ENCODE data around the gene FMN2.

Gene FMN2

DNA sequence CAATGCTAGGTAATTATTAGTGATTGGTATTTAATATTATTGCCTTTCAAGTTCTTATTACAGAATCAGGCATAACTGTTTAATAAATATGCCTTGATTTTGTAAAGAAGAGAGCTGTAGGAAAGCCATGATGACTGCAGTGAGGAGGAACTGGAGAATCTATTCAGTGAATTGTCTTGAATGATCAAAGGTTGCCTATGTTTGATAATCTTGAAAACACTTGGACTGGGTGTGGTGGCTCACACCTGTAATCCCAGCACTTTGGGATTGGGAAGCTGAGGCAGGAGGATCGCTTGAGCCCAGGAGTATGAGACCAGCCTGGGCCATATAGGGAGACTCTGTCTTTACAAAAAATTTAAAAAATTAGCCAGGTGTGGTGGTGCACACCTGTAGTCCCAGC is 42.4 kb downstream of the FMN2 start:
- H4K20me1 ChIP-seq (ENCODE audit: insufficient read depth, low read length): no peaks in the 10 kb centered on the region
- H3K4me3 ChIP-seq (ENCODE audit: low read length): no peak overlapping the region
- H3K79me2 ChIP-seq (ENCODE audit: low read length): no peaks in the 10 kb centered on the region
- TF ChIP-seq, protein P1, sequence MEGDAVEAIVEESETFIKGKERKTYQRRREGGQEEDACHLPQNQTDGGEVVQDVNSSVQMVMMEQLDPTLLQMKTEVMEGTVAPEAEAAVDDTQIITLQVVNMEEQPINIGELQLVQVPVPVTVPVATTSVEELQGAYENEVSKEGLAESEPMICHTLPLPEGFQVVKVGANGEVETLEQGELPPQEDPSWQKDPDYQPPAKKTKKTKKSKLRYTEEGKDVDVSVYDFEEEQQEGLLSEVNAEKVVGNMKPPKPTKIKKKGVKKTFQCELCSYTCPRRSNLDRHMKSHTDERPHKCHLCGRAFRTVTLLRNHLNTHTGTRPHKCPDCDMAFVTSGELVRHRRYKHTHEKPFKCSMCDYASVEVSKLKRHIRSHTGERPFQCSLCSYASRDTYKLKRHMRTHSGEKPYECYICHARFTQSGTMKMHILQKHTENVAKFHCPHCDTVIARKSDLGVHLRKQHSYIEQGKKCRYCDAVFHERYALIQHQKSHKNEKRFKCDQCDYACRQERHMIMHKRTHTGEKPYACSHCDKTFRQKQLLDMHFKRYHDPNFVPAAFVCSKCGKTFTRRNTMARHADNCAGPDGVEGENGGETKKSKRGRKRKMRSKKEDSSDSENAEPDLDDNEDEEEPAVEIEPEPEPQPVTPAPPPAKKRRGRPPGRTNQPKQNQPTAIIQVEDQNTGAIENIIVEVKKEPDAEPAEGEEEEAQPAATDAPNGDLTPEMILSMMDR (IDR thresholded peaks at IDR 0.05; ENCODE audit: low read depth, low read length): no peak
- no peak for TF ChIP-seq EZH2phosphoT487 (IDR thresholded peaks at IDR 0.05; ENCODE audit: low read depth)
- H3K4me1 ChIP-seq (ENCODE audit: low read length): no peaks in the 10 kb centered on the region
- H3K36me3 ChIP-seq (replicated peaks; ENCODE audit: low read depth, low read length): no peaks in the 10 kb centered on the region
- no peaks in the 10 kb centered on the region for H3K9me3 ChIP-seq (ENCODE audit: insufficient read depth, low read length)
- peaks cover 10% of the 10 kb centered on the region; the same call in 1 of the 2 replicates for H3K27me3 ChIP-seq (ENCODE audit: low read depth, low read length)
- H3K27ac ChIP-seq (ENCODE audit: low read length): no peak overlapping the region
- H2AFZ ChIP-seq (ENCODE audit: low read depth, low read length): no peak overlapping the region
- H3K4me2 ChIP-seq (ENCODE audit: low read length): no peak overlapping the region
- H3K9ac ChIP-seq (ENCODE audit: low read length): no peak overlapping the region

DNA sequence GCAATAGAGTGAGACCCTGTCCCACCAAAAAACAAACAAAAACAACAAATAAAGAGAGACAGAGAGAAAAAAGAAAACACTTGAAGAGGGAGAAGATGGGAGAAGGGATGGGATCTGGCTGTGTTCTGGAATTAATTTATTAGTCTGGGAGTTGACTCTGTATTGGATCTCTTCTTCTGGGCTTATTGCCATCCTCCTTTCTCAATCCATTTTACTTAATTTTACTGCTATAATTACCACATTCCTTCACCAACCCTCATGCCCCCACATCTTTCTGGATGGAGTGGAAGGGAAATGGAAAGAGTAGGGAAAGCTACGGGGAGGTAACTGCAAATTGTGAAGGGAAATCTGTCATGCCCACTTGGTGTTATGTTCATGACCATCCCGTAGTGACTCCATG is 42.9 kb downstream of the FMN2 start:
- Histone ChIP-seq H3K4me2 (ENCODE audit: low read length) (no peak overlapping the region), H3K36me3 (replicated peaks; ENCODE audit: low read depth, low read length) (no peaks in the 10 kb centered on the region), H2AFZ (ENCODE audit: low read depth, low read length) (no peak overlapping the region)

DNA sequence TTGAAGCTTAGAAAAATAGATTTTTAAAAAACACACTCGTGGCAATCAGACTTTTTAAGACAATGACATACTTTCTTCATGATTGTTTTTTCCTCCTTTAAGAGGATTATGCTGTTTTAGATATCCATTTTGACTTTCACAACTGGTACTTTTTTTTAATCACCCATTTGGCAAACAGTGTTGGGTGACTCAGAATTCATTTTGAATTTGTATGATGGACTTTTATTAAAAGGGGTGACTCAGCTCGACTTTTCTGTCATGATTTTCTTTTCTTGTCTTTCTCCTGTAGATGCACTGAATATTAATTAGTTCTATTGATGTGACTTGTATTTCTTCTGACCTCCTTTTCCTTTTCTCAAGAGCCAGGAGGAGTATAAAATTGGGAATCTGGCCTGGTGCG is 44.7 kb downstream of the FMN2 start:
- Histone ChIP-seq H3K4me3 (ENCODE audit: low read length) (no peak overlapping the region), H3K79me2 (ENCODE audit: low read length) (no peaks in the 10 kb centered on the region), H3K4me1 (ENCODE audit: low read length) (no peaks in the 10 kb centered on the region), H3K36me3 (replicated peaks; ENCODE audit: low read depth, low read length) (no peaks in the 10 kb centered on the region), H3K27ac (ENCODE audit: low read length) (no peak overlapping the region), H3K27me3 (ENCODE audit: low read depth, low read length) (peaks cover 10% of the 10 kb centered on the region; the same call in 1 of the 2 replicates), H4K20me1 (ENCODE audit: insufficient read depth, low read length) (no peaks in the 10 kb centered on the region), H3K9me3 (ENCODE audit: insufficient read depth, low read length) (no peaks in the 10 kb centered on the region), H3K9ac (ENCODE audit: low read length) (no peak overlapping the region), H2AFZ (ENCODE audit: low read depth, low read length) (no peak overlapping the region), H3K4me2 (ENCODE audit: low read length) (no peak overlapping the region)
- TF ChIP-seq EZH2phosphoT487 (IDR thresholded peaks at IDR 0.05; ENCODE audit: low read depth): no peak

More for the DNA sequence above, 42.9 kb downstream of the FMN2 start:
- no peak for TF ChIP-seq EZH2phosphoT487 (IDR thresholded peaks at IDR 0.05; ENCODE audit: low read depth)
- TF ChIP-seq, protein P1 (IDR thresholded peaks at IDR 0.05; ENCODE audit: low read depth, low read length): no peak
- Histone ChIP-seq H3K27me3 (ENCODE audit: low read depth, low read length) (peaks cover 10% of the 10 kb centered on the region; the same call in 1 of the 2 replicates), H3K4me3 (ENCODE audit: low read length) (no peak overlapping the region), H3K9ac (ENCODE audit: low read length) (no peak overlapping the region), H4K20me1 (ENCODE audit: insufficient read depth, low read length) (no peaks in the 10 kb centered on the region), H3K27ac (ENCODE audit: low read length) (no peak overlapping the region), H3K9me3 (ENCODE audit: insufficient read depth, low read length) (no peaks in the 10 kb centered on the region), H3K79me2 (ENCODE audit: low read length) (no peaks in the 10 kb centered on the region), H3K4me1 (ENCODE audit: low read length) (no peaks in the 10 kb centered on the region)

DNA sequence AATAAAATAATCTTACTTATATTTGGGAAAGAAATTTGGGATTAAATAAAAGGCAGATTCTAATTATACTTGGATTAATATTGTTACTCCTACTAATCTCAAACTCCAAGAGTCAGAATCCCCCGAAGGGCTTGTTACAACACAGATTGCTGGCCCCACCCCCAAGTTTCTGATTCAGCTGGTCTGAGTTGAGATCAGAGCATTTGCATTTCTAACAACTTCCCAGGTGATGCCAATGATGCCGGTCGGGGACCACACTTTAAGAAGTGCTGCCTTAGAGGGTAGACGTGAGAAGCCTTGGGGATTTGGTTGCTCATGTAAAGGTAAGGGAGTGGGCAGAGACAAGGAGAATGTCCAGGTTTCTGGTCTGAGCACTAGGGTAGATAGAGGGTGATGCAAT is 47.2 kb downstream of the FMN2 start:
- peaks cover 4% of the 10 kb centered on the region; the same call in 1 of the 2 replicates for H3K27me3 ChIP-seq (ENCODE audit: low read depth, low read length)
- H3K27ac ChIP-seq (ENCODE audit: low read length): no peak overlapping the region
- no peak overlapping the region for H2AFZ ChIP-seq (ENCODE audit: low read depth, low read length)
- H3K4me3 ChIP-seq (ENCODE audit: low read length): no peak overlapping the region
- TF ChIP-seq EZH2phosphoT487 (IDR thresholded peaks at IDR 0.05; ENCODE audit: low read depth): no peak
- TF ChIP-seq, protein P1 (IDR thresholded peaks at IDR 0.05; ENCODE audit: low read depth, low read length): no peak
- no peak overlapping the region for H3K9ac ChIP-seq (ENCODE audit: low read length)
- no peaks in the 10 kb centered on the region for H3K36me3 ChIP-seq (replicated peaks; ENCODE audit: low read depth, low read length)
- no peaks in the 10 kb centered on the region for H4K20me1 ChIP-seq (ENCODE audit: insufficient read depth, low read length)
- H3K79me2 ChIP-seq (ENCODE audit: low read length): no peaks in the 10 kb centered on the region
- no peaks in the 10 kb centered on the region for H3K9me3 ChIP-seq (ENCODE audit: insufficient read depth, low read length)
- H3K4me2 ChIP-seq (ENCODE audit: low read length): no peak overlapping the region
- H3K4me1 ChIP-seq (ENCODE audit: low read length): no peaks in the 10 kb centered on the region
